ENCODE data around the gene DDHD1.
A peak's percentile ranks its signal among the peaks of the same experiment; 100 is the strongest.
"Not testable (repeated sequence)": the region's sequence is repeated elsewhere in the genome, so short reads cannot be mapped to it uniquely, and the experiment has no call there.

Gene DDHD1

DNA sequence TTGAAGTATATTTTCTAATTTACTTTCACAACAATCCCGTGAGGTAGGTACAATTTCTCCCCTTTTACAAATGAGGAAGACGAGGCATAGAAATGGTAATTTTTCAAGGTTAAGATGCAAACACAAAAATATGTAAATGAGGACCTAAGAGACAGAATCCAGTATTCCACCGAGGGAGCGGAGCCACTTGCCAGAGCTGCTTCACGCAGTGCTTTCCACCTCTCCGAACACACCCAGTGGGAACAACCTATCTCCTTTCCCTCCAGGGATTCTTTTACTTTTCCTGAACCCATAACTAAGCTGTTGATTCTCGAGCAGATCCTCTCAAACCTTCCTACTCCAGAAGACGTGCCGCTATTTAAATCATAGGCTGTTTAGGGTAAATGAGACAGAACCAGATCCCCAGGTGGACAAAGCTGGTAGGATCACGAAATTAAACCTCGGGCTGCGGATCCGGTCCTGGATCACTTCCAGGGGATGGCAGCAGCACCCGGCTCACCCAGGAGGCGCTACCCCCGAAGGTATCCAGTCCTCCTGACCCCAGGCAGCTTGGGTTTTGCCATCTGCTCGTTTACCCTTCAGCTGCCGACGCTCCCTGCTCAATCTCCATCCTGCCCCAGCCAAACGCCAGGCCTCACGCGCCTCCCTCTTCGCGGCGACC lies 1.5 kb downstream of the DDHD1 start:
- peak; percentile 38 for DNase-seq

DNA sequence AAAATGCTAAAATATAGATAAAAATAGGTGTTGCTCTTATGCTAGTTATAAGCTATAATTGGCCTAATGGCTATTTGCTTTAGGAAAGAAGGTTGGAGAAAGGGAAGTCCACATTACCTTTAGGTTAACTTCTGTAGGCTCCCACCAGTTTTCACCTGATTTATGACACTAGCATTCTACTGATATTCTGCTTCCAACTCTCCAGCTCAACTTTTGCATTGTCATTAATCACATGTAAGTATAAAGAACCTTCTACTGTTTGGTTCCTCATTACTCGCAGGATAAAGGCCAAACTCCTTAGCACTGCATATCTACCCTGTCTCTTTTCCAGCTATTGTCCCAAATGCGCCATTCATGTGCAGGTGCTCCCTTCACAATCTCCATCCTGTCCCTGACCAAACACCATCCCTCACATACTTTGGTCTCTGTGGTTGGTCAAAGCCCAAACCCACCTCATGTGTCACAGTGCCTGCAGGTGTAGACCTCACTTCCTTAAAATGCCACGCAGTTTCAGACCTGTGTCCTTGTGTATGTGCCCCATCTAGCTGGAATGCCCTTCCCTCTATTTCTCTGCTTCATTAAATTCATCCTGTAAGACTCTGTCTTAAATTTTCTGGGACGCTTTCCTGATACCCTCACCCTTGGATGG lies 3.3 kb downstream of the DDHD1 start:
- DNase-seq, result no peak

DNA sequence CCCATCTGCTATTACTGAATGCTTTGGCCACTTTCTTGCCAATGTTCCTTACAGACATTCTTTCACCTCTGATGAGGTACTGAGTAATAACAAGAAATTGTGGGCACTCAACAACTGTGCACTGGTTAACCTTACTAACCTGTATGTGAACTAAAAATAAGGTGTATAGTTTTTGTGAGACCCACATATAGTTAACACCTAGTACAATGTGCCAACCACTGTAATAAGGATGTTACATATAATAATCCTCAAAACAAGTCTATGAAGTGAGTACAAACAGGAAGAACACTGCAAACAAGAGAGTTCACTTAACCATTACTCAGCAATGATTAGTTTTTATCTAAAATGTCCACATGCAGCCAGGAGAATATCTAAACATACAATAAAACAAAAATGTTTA lies 4.5 kb downstream of the DDHD1 start:
- DNase-seq, result no peak

DNA sequence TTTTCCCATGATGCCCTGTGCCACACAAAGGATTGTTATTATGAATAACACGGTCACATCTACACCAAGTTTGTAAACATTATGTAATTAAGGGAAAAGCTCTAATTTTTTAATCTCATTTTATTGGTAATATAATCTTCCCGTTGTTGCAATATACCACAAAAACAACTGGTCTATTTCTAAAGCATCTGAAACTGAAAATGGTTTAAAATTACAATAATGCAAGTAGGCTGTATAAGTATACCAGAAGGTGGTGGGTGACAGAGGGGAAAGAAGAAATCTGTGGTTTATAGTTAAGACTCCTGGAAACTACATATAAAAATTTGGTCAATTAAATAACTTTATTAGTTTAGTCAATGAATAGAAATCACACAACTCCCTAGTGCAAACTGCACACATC lies 5.2 kb downstream of the DDHD1 start:
- DNase-seq, result no peak

DNA sequence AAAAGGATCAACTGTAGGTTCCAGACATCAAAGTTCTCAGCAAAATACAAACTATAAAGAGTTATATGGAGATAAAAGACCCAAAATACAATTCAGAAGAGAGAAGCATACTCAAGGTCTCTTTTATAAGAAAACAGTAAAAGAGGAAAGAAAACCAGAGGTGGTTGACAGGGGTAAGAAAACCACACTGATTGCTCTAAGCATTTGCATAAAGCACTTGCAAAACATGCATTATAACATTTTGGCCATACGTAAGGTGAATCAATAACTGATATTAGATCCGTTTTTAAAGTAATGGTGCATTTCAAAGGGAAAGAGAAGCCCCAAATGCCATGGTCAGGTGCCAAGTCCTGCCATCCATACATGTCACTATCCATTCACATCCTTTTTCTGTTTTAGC lies 5.9 kb downstream of the DDHD1 start:
- no peak for DNase-seq

DNA sequence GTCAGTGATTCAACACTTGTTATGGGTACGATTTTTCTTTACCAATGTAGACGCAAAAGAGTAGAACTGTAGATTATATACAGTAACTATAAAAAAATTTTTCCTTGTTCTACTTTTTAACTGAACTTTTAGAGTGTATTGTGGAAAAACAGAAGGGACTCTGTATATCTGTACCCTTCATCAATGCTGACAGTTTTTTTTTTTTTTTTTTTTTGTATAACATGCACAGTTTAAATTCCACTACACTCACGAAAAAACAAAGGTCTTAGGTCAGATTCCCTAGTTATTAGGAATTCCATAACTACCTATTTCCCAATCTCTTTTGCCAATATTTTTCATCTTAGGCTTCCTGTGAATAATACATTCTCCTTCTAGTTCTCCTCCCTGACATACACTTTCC lies 6.4 kb downstream of the DDHD1 start:
- no peak for DNase-seq

DNA sequence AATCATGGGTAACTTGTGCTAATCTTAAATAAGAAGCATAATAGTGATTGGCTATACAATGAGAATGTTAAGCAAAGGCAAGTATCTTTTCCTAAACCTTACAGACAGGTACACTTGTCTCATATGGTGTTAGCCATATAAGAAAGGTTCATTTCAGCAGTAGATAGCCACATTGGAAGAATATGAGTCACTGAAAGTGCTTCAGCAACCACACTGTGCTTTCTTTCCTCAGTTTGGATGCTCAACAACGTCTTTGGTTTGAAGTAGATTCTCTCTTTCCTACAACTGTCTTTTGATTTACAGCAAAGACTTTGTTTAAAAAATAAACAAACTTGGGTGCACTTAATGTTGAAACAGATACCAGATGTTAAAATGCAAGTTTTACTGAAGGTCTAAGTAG lies 8.9 kb downstream of the DDHD1 start:
- DNase-seq, result no peak

DNA sequence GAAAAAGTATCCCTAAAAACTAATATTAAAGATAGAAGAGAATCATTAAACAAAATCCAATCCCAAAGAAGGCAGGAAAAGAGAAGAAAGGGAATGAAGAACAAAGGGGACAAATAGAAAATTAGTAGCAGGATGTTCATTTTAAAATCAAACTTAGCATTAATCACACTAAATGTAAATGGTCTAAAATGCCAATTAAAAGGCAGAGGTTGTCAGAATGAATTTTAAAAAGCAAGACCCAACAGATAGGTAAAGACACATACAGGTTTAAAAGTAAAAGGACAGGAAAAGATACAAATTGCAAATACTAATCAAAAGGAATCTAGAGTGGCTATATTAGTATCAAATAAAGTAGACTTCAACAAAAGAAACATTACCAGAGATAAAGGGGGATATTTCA lies 12.5 kb downstream of the DDHD1 start:
- DNase-seq, result no peak

DNA sequence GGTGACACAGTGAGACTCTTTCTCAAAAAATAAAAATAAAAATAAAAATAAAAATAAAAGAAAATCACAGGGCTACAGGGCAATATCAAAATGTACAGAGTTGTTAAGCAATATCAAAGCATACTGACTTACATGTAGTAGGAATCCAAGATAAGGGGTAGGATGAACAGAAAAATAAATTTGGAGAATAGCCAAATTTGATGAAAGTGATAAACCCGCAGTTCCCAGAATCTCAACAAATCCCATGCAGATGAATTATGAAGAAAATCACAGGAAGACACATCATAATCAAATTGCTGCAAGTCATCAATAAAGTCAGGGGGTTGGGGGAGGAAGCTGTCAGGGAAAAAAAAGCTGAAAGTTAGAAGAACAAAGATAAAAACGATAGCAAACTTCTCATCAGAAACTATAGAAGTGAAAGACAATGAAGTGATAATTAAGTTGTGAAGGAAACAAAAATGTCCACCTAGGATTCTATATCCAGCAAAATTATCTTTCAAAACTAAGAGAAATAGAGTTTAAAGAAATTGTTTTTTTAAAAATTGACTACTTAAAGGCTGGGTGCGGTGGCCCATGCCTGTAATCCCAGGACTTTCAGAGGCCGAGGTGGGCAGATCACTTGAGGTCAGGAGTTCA lies 15.4 kb downstream of the DDHD1 start:
- no peak for DNase-seq

DNA sequence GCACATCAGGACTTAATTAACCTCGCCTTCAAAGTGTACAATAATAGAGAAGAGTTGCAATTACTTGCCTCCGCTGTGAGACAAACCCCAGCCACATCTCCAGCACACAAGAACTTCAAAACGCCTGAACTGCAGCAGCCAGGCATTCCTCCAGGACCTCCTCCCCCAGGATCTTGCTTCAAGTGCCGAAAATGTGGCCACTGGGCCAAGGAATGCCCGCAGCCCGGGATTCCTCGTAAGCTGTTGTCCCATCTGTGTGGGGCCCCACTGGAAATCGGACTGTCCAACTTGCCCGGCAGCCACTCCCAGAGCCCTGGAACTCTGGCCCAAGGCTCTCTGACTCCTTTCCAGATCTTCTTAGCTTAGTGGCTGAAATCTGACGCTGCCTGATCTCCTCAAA lies 22.6 kb downstream of the DDHD1 start:
- not testable (repeated sequence) for DNase-seq

DNA sequence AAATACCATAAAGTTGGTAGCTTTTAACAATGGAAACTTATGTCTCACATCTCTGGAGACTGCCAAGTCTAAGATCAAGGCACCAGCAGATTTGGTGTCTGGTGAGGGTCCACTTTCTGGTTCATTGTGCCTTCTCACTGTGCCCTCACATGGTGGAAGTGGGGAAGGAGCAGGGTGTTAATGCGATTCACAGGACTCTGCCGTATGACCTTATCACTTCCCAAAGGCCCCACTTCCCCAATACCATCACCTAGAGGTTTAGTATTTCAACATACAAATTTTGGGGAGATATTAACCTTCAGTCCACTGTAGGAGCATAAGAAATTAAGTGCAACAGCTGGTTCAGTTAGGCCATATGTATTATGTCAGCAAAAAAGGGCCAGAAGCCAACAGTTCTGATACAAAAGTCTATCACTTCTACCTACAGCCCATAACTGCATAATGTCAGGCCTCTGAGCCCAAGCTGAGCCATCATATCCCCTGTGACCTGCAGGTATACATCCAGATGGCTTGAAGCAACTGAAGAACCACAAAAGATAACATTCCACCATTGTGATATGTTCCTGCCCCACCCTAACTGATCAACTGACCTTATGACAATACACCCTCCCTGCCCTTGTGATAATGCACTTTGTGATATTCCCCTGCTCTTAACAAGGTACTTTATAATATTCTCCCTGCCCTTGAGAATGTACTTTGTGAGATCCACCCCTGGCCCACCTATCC lies 24.7 kb downstream of the DDHD1 start:
- DNase-seq, result no peak

DNA sequence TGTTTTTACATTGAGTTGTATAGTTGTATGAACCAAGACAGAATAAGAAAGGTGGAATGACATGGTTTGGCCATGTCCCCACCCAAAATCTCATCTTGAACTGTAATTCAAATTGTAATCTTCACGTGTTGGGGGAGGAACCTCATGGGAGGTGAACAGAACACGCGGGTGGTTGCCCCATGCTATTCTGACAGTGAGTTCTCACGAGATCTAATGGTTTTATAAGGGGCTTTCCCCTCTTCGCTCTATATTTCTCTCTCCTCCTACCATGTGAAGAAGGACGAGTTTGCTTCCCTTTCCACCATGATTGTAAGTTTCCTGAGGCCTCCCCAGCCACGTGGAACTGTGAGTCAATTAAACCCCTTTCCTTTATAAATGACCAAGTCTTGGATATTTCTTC lies 25.3 kb downstream of the DDHD1 start:
- no peak for DNase-seq

DNA sequence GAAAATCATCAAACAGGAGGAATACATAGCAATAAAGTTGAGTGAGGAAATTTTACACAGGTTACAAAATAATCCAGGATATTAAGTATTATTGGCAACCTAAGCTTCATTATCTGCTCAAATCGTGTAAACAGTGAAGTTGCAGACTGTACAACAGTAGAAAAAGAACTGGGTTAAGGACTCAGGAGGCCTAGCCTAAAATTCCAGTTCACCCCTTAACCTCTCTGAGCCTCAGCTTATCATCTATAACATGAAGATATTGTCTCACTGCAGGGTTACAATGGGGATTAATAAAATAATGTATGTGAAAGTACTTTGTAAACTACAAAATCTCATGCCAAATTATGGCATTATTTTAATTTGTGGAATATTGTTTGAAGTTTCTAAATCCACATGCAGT lies 26.0 kb downstream of the DDHD1 start:
- DNase-seq, result no peak

DNA sequence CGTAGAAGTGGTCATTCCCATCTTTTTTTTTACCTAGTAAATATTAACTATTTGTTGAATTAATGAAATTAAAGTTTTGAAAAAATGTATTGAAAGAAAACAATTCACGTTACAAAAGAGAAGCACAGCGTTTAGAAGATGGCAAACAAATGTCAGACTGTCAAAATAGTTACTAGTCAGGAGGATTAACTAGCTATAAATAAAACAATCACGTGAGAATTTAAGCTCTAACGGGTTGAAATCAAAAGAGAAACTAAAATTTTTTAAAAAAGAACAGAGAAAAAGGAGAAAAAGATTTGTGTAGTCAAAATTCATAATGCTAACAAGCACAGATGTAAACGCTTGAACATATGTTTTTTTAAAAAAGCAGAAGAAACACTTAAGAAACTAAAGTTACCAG lies 26.4 kb downstream of the DDHD1 start:
- no peak for DNase-seq

DNA sequence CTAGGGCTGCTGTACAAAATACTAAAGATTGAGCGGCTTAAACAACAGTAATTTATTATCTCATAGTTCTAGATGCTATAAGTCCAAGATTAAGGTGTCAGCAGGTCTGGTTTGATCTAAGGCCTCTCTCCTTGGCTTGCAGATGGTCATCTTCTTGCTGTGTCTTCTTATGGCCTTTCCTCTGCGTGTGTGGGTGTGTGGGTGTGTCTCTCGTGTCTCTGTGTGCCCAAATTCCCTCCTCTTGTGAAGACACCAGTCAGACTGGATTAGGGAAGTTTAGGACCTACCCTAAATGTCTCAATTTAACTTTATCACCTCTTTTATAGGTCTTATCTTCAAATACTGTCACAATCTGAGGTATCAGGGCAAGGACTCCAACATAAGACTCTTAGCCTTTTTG lies 28.3 kb downstream of the DDHD1 start:
- DNase-seq, result no peak

DNA sequence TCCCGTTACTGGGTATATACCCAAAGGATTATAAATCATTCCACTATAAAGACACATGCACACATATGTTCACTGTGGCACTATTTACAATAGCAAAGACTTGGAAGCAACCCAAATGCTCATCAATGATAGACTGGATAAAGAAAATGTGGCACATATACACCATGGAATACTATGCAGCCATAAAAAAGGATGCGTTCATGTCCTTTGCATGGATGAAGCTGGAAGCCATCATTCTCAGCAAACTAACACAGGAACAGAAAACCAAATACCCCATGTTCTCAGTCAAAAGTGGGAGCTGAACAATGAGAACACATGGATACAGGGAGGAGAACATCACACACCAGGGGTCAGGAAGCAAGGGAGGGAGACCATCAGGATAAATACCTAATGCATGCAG lies 31.7 kb downstream of the DDHD1 start:
- DNase-seq, result not testable (repeated sequence)

DNA sequence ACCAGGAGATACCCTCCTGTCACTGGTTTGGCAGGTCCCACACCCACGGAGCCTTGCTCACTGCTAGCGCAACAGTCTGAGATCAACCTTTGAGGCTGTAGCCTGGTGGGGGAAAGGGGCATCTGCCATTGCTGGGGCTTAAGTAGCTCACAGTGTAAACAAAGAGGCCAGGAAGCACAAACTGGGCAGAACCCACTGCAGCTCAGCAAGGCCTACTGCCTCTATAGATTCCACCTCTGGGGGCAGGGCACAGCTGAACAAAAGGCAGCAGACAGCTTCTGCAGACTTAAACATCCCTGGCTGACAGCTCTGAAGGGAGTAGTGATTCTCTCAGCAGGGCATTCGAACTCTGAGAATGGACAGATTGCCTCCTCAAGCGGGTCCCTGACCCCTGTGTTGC lies 35.6 kb downstream of the DDHD1 start:
- DNase-seq, result not testable (repeated sequence)

DNA sequence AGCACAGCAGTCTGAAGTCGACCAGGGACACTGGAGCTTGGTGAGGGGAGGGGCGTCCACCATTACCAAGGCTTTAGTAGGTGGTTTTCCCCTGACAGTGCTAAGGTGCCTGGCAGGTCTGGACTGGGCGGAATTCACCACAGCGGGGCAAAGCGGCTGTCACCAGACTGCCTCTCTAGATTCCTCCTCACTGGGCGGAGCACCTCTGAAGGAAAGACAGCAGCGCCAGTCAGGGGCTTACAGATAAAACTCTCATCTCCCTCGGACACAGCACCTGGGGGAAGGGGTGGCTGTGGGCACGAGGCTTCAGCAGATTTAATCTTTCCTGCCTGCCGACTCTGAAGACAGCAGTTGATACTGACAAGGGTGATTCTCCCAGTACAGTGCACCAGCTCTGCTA lies 39.1 kb downstream of the DDHD1 start:
- DNase-seq, result no peak

DNA sequence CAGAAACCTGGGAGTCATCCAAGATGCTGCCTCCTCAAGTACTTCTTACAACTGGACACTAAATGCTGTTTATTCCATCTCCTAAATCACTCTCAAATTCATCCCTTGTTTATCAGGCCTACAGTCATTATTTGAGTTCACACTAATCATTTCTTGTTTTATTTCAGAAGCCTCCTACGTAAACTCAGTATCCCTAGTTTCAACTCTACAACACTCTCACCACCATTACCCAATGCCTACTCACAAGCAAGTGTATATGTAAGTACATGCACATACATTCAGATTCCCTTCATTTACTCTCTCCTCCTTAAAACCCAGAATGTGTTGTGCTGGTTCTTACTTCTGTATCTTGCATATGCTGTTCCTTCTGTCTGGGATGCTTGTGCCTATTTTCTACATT lies 43.0 kb downstream of the DDHD1 start:
- DNase-seq, result no peak

DNA sequence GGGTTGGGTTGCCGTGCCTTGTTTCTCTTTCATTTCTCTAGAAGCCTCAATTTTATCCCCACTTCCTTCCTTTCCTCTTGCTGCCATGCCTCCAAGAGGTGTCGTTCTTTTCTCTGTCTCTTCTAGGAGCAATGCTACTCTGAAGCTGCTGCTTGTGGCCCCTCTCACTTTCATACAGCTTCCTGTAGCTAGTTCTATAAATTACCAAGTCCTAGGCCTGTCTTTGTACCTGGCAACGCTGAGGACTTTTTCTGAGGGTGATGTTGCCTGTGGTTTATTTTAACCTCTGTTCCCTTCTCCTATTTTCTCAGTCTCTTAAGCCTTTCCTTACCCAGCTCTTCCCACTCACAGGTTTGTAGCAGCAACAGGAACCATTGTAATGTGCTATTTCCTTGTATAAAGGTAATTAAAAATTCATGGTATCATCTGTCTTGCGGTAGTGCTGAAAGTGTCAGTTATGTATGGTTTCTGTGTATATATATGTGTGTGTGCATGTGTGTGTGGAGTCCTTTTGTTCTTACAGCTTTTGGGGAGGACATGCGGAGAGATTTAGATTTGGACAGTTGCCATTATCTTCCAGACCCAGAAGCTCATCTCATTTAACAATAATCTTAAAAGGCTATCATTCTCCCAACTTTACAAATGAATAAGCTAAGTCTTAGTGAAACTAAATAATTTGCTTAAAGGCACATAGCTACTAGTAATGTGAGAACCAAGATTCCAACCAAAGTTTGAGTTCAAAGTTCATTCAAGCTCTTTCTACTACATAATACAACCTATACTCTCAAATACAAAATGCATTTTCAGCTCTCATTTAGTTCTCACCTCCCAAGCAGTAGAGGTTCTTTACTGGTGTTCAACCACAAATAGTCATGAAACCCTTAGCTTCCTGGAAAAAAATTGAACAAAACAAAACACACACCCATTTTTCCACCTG lies 43.8 kb downstream of the DDHD1 start:
- peak; percentile 35 for DNase-seq

DNA sequence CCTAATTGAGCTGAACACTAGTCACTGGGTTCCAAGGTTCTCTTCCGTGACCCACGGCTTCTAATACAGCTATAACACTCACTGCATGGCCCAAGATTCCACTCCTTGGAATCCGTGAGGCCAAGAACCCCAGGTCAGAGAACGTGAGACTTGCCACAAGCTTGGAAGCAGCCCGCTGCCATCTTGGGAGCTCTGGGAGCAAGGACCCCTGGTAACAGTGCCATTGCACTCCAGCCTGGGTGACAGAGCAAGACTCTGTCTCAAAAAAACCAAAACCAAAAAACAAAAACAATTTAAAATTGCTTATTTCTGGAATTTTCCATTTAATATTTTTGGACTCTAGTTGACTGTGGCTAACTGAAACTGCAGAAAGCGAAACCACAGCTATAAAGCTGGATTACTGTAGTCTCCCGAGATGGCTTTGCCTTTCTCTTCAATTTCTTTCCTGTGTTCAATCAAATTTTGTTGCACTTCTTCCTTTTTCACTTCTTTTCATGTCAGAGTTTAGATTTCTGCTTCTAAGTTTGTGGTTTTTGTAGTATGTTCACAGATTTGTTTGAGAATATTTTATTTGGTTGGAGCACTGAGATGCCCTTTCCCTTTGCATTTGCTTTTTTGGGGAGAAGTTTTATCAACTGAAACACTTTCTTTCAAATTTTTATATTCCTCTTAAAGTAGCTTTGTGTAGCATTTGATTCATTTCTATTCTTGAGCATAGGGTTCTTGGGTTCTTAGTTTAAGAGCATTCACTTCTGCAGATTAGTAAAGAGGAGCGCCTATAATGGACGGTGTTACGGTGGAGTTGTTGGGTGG lies 44.6 kb downstream of the DDHD1 start:
- DNase-seq, result no peak

DNA sequence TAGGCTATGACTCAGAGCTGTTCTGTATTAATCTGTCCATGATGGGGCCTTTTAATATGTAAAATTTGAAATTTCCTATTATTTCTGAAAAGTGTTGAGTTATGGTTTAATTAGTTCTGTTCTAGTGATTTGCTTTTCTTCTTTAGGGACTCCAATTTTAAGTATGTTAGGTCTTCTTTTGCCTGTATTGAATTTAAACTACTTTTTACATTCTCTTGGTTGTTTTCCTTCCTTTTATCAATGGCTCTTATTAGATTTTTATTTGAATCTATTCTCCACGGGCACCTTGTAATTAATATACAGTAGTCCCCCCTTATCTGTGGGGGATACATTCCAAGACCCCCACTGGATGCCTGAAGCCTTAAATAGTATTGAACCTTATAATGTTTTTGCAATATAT lies 46.4 kb downstream of the DDHD1 start:
- no peak for DNase-seq
